GM21529 (cell line): ENCODE data around the gene AGT.
"Not testable (repeated sequence)": the region's sequence is repeated elsewhere in the genome, so short reads cannot be mapped to it uniquely, and the experiment has no call there.

ENCODE experiments used
- ATAC-seq: cut with Tn5 transposase; IDR thresholded peaks from one replicate; pipeline ENCODE4 v1.9.1; 2021; ENCODE audit not compliant: unreplicated experiment

Gene AGT

DNA sequence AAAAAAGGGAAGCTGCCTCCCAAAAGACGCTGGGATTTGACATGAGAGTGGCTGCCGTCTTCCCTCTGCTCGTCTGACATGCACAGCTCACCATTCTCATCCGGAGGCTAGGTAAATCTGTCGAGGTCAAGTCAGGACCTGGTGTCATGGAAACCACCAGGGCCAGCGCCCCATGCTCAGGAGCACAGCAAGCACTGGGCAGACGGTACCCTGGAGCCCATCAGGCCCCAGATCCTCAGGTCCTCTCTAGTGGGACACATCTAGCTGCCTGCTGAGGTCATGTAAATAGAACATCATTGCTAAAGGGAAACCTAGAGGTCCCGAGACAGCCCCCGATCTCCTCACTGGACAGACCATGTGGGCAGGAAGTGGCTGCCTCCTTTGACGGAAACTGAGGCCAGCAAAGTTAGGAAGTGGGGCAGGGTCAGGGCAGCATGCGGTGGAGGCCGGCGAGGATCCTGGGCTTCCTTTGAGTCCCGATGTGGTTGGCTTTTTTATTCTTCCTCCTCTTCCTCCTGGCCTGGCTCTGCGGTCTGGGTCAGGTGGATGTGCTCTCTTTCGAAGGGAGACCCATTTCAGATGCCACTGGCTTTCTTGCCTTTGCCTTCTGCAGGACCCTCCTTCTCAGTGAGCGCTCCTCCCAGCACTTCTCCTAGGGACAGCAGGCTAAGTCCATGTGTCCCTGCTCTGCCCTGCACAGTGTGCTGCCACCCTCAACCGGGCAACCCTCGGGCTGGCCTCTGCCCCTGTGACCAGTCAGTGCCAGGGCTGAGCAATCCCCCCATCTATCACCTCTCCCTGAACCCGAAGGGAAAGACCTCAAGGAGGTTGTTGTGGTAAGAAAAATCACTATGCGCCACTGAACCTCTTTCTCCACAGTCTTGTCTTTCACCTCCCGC lies 5.9 kb downstream of the AGT start:
- ATAC-seq, result no peak

DNA sequence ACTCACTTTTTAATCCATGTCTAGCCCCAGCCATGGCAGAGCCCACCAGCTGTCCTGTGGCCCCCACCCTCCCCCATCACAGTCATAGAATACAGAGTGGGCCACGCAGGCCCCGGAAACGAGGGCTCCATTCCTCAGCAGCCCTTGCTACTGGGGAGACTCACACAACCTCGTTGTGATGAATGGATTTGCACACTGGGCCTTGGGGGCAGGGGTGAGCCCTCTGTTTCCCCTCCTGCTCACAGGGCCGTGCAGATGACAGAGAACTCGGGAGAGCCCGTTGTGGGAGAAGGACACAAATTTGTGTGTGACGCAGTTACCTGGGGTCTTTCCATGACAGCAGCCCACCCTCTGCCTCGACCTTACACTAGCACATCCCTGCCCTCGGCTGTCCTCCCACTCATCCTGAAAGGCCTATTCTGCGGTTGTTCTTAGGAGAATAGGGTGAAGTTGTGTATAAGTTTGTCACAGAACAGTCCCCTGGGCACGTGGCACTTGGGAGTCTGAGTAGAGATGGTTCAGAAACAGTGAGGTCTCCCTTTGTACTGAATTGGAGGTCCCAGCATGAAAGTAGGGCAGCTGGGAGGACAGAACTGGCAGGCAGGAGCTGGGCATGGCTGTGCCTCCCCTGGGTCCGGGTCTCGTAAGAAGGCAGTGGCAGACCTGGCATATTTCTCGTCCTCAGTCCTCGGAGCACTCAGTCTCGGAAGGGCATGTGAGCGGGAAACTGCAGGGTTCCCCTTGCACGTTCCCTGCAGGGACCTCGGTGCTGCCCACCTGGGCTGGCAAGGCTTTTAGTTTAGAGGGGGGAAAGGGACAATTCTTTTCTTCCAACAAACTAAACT lies 6.8 kb downstream of the AGT start:
- ATAC-seq, result no peak

DNA sequence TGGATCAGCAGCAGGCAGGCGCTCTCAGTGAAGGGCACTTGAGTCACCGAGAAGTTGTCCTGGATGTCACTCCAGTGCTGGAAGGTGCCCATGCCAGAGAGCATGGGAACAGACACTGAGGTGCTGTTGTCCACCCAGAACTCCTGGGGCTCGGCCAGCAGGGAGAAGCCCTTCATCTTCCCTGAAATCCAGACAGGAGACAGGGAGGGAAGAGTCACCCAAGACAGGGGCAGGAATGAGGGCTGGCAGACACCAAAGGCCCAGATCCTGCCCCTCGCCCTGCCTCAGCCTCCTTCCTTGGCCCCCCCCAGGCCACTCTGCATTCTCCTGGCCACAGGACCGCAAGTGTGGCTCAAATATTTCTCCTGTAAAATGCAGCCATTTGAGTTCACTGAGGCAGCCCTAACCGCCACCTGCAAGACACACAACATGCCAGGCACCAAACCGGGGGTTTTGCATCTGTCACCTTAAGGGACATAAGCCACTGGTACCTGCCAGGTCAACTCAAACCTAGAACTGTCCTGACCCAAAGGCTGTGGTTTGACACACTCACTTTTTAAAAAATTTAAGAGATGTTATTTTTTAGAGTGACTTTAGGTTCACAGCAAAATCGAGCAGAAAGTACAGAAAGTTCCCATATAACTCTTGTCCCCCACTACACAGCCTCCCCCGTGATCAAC lies 7.8 kb downstream of the AGT start:
- no peak for ATAC-seq

DNA sequence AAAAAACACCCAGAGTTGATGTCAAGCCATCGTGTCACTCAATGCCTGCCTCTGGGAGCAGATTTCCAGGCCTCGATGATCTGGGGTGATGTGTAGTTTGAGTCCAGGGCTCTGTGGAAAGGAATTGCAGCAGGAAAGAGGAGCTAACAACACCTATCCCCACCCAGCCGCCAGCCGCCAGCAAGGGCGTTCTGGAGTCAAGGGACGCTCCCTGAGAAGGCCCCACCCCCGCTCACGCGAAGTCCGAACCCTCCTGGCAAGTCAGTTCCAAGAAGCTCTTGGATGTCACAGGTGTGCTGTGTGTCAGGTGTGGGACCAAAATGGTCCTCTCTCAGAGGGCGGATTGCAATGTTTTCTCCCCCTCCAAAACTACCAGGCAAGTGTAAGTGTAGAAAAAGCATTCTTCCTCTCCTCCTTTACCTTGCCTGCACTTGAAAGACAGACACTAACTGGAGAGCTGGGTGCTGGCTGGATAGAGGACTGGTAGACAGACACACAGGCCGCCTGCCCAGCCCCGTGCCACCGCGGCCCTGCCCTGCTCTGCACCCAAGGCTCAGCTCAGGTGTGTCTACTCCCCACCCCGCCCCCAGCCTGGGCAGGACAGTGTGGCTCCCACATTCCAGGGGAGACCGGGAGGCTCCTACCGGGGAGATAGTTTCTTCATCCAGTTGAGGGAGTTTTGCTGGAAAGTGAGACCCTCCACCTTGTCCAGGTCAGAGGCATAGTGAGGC lies 8.5 kb downstream of the AGT start:
- no peak for ATAC-seq

DNA sequence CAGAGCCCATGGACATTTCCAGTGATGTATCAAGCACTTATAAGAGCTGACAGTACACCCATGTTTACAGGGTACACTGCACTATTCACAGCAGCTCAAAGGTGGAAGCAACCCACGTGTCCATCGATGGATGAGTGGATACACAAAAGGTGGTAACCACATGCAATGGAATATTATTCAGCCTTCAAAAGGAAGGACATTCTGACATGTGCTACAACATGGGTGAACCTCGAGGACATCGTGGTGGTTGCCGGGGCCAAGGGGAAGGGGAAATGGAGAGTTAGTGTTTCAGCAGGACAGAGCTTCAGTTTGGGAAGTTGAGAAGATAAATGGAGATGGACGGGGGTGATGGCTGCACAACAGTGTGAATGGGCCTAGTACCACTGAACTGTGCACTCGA lies 9.1 kb downstream of the AGT start:
- ATAC-seq, result no peak

DNA sequence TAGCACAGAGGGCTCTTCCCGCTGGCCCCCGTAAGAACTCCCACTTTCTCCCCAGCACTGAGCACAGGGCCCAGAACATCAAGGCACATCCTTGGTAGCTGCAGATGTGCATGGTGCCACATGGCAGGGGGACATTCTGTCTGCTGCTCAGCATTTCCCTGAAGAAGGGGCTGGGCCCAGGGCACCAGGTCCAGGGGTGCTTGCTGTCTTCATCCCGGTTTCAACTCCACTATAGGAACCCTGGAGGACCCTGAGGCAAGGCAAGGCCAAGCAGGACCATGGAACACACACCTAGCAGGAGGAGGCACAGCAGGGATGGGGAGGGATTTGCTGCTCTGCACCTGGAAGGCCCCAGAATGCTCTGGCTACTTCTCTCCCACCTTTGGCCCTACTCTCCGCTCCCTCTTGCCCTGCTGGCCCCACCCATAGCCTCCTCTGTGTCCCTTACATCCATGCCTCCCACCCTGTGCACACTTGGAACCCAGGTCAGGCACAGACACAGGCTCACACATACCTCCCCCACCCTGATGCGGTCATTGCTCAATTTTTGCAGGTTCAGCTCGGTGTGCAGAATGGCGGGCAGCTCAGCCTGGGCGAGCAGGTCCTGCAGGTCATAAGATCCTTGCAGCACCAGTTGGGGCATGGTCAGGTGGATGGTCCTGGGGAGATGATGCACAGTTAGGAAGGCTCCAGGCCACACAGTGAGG lies 10.1 kb downstream of the AGT start:
- ATAC-seq, result no peak

DNA sequence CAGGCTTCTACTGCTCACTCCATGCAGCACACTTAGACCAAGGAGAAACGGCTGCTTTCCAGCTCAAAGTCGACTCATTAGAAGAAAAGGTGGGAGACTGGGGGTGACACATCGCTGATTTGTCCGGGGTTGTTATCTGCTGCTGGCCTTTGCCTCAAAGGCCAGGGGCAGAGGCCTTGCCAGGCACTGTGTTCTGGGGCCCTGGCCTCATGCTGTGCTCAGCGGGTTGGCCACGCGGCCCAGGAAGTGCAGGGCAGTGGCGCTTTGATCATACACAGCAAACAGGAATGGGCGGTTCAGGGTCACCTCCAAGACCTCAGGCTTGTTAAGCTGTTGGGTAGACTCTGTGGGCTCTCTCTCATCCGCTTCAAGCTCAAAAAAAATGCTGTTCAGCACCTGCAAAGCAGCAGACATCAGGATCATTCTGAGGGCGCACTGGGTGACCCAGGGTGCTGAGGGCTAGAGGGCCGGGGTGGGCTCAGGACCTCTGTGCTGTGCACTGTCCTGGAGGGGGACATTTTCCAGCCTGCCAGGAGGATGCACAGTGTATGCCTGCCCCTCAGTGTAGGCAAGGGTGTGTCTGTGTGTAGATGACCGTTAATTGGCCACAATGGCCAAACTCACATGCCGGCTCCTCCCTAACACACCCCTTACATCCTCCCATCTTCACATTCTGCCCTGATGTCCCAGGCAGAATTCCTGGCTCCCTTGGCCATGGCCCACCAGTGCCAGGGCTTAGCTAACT lies 10.8 kb downstream of the AGT start:
- no peak for ATAC-seq

DNA sequence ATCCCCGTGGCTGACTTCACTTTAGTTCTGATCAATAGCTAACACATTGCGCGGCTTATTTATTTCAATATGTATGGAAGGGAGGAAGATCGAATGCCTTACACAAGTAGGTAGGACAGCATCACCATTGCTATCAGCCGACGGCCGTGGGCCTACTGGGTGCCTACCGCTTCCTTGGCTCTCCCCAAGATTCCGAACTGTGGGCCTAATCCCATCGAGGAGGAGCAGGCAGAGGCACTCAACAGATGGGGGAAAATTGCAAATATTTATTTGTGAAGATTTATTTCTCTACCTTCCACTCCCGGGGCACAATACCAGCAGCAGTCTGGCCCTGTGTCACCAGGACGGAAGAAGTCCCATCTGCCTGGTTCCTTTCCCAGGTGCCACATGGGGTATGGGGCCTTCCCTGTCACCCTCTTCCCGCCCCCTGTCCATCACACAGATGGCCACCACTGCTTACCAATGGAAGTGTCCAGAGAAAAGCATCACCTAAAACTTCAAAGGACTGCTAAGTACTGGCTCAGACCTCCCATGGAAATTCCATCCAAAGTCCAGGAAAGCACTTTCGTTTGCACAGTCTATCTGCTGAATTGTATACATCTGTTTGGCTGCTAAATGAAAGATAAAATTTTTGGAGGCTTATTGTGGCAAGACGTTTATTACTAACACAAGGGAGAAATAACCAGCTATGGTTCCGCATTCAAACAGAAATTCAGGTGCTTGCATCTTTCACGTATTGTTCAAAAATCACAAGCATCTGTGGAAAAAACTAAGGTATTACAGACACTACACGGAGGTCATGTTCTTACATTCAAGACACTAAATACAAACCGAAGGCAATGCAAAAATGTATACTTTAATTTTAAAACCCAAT lies 11.8 kb downstream of the AGT start:
- ATAC-seq, result no peak

DNA sequence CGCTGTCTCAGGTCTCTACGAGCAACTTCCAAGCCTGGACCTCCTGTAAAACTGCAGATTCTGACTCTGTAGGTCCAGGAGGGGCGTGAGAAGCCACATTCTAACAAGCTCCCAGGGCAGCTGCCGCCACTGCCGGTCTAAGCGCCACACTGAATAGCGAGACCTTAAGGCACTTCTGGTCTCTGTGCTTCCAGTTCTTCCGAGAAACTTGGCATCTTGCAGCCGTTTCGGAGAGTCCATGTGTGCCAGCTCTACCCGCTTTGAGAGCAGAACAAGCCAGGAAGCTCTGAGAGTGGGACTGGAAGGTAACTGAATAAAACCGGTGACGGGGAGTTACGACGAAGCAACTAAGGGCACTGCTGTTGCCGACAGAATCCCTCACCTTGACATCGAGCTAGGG lies 12.5 kb downstream of the AGT start:
- no peak for ATAC-seq

DNA sequence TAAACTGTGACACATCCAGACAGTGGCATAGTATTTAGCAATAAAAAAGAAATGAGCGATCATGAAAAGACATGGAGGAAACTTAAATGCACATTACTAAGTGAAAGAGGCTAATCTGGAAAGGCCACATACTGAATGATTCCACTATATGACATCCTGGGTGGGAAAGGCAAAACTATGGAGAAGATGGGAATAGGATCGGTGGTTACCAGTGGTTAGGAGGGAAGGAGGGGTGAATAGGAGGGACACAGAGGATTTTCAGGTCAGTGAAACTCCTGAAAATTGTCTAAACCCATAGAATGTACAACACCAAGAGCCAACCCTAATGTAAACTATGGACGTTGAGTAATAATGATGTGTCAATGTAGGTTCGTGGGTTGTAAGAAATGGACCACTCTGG lies 13.8 kb downstream of the AGT start:
- ATAC-seq, result no peak

DNA sequence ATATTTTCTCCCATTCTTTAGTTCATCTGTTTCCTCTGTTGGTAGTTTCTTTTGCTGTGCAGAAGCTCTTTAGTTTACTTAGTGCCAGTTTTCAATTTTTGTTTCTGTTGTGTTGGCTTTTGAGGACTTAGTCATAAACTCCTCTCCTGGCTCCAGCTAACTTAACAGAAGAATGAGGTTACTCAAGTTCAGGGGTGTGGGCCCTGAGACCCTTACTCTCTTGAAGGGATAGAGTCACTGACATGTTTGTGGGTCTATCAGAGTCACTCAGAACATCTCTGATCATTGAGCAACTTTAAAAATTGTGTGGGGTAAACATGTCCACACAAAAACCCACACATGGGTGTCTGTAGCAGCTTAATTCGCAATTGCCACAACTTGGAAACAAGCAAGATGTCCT lies 14.2 kb downstream of the AGT start:
- no peak for ATAC-seq

DNA sequence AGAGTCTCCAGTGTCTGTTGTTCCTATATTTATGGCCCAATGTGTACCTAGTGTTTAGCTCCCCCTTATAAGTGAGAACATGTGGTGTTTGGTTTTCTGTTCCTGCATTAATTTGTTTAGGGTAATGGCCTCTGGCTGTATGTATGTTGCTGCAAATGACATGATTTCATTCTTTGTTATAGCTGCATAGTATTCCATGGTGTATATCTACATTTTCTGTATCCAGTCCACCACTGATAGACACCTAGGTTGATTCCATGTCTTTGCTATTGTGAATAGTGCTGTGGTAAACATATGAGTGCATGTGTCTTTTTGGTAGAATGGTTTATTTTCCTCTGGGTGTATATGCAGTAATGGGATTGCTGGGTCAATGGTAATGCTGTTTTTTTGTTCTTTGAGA lies 15.0 kb downstream of the AGT start:
- ATAC-seq, result not testable (repeated sequence)

DNA sequence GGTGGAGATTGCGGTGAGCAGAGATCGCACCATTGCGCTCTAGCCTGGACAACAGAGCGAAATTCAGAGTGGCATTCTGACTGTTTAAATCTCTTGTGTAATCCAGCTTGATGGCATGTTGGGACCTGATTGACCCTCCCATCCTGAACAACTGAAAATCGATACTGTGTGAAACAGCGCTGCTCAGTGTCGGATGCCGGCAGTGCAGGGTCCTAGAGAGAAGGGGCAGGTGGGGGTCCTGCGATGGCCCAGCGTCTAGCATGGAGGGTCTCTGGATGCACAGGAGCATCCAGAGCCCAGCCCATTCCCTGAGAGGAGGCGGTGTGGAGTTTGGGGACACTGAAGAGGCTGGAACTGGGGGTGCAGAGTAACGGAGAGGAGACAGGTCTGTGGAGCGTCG lies 15.8 kb downstream of the AGT start:
- ATAC-seq, result no peak

DNA sequence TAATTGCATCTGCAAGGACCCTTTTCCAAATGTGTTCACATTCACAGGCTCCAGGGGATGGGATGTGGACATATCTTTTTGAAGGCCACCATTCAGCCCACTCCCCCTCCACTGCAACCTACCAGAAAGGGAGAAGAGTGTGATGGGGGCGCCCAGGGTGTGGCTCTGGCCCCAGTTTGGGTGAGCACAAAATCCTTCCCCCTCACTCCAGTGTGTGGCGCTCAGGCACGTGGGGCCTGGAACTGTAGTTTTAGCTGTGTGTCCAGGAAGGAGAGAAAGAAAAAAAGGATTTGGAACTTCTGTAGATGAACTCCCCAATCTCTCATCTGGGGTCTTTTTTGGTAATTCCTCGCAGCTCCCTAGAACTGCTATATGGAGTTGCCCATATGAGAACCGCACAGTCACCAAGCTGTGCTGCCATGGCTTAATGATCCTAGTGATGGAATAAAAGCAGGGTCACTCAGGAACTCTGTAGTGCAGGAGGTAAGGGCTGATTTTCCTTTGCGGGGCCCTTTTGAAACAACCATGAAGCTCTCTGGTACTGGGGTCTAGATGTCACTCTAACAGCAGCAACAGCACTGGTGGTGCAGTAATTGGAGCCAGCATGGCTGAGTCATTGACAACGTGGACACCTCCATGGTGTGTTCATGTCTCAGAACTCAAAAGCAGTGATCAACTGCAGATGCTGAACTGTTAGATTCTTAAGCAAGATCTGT lies 17.0 kb downstream of the AGT start:
- ATAC-seq, result no peak

DNA sequence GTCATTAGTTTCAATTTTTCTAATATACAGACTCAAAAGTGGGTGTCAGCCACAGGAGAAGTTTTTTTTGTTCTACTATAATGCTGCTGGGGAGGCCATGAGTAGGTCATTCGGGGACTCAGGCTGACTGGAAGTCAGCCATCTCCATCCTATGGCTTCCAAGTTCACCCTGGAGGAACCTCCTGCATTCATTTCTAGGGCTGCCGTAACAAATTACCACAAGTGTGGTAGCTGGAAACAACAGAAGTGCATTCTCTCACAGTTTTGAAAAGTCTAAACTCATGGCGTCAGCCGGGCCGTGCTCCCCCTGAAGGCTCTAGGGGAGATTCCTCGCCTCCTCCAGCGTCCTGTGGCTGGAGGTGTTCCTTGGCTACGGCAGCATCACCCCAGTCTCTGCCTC lies 17.7 kb downstream of the AGT start:
- ATAC-seq, result no peak

DNA sequence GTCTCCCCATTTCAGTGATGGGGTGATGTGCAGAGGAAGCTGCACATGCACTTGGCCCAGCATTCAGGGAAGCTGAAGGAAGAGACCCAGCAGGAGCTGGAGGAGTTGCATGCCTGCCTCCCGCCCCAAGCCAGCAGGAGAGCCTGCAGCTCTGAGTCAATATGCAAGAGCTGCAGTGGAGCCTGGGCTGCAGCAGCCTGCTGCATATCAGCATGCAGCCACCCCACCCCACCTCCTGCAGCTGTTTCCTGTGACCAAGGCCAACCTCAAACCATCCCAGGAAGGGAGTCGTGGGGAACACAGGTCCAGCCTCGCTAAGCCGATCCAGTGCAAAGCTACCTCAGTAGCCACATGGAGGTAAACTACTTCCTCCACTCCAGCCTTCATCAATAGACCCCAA lies 18.9 kb downstream of the AGT start:
- no peak for ATAC-seq

DNA sequence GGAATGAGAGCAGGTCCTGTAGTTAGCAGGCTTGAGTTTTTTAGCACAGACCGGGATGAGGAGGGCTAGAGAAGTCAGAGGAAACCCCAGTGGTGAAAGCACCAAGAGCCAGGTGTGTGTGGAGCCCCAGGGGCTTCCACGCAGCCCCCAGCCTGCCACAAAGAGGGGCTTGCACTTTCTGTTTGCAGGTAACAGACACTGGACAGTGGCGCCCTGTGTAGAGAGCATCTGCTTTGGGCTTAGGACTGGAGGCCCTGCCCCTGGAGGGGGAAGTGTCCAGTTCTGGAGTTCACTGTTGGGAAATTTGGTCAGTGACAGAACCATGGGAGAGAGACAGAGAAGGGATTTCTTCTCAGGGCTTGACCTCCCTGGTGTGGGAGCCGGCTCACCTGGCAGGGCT lies 19.5 kb downstream of the AGT start:
- ATAC-seq, result no peak

DNA sequence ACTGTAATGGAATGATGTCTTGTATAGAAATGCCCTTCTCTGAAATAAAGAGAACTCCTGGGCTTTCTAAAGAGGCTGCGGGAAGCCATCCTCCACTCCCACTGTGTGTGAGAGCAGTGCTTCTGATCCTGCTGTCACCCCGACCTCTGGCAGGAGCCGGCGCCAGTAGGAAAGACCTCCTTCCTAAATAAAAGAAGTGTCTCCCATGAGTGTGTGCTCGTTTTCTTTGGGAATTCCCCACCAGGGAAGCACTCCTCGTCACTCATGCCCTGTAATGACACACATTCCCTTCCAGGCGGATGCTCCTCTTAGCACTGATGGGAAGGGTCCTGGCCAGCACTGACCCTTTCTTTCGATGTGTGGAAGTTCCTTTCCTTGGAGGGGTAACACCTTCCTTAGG lies 20.1 kb downstream of the AGT start:
- no peak for ATAC-seq
